GM19463 (cell line): ENCODE results near the gene IRF1.
A peak's percentile ranks its signal among the peaks of the same experiment; 100 is the strongest.

Source experiments
- ATAC-seq: cut with Tn5 transposase; IDR thresholded peaks from one replicate; pipeline ENCODE4 v1.9.1; 2021; ENCODE audit warnings: mild to moderate bottlenecking, moderate library complexity; ENCODE audit not compliant: unreplicated experiment

IRF1 gene

DNA sequence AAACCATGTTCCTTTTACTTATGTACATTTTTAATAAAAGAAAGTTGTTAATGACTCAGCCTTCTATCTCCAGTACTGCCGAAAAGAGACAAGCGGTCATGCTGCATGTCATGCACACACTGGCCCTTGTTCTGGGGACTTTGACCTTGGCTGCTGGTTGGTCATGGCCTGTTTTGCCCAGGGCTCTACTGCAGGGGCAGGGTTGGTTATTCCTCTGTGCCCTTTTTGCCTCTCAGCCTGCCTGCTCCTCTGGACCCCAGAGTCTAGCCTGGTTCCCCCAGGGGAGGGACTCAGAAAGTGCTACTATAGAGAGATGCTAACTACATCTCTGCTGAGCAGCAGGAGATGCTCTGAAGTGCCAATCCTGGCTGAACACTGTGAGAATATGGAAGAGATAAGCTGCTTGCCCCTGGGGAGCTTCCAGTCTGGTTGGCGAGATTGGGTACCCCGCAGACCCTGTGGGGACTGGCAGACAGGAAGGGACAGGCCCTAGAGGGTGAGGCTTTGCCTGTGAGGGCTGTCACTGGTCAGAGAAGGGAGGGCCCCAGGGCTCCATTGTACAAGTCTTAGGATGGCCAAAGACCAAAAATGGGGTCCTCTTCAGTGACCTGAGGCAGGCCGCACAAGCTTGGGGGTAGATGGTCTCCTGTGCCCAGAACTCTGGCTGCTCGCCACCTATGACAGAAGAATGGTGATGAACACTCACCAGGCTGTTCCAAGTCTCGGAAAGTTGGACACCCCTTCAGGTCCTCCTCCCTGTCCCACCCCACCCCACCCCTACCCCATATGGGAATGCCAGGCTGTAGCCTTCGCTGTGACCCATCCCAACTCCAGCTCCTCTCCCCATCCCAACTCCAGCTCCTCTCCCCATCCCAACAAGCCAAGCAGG is 14.3 kb downstream of the IRF1 start:
- no peak for ATAC-seq

DNA sequence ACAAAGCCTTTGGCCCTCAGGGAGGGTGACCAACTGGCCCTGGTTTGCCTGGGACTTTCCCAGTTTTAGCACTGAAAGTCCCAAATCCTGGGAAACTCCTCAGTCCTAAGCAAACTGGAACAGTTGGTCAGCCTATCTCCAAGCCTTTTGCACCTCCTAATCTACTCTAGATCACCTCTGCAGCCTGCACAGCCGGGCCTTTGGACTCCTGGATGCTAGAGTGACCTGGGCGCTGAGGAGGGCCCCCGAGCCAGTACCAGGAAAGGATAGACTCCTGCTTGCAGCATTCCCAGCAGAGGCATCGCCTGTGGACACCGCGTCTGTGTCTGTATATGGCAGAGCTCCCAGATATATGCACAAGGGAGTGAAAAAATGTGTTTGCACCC is 15.1 kb downstream of the IRF1 start:
- ATAC-seq = no peak

DNA sequence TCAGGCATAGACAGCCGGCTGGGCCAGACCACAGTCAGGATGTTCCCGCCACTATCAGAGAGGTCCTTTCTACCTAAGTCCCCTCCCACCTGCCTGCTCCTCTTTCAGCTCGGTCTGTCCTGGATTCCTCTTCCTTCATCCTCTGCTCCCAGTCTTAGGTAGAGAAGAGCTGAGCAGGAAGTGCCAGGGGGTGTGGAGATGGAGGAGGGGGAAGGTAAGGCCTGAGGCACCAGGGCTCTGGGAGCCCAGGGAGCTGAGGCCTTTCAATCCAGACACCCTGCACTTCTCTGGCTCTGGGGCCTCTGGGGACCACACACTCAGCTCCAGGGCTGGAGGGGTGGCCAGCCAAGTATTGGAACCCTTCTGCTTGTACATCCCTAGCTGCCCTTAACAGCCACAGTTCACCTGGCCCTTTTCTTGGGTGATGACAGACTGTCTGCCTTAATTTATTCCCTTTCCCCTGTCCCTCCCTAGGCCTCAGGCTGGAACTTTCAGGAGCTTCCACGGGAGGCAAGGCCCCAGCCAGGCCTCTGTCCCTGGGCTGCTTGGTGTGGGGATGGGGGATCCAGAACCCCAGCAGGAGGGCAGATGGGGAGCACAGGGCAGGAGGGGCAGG is 15.6 kb downstream of the IRF1 start:
- no peak for ATAC-seq

DNA sequence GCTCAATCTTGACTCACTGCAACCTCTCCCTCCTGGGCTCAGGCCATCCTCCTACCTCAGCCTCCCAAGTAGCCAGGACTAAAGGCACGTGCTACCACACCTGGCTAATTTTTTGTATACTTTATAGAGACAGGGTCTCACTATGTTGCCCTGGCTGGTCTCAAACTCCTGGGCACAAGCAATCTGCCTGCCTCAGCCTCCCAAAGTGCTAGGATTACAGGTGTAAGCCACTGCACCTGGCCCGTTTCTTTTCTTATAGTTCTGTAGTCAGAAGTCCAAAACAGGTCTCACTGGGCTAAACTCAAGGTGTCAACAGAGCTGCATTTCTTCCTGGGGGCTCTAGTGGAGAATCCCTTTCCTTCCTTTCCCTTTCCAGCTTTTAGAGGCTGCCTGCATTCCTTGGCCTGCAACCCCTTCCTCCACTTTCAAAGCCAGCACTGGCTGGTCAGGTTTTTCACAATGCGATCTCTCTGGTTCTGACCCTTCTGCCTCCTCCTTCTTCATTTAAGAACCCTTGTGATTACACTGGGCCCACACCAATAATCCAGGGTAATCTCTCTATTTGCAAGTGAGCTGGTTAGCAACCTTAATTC is 16.3 kb downstream of the IRF1 start:
- ATAC-seq = no peak

- ATAC-seq = no peak
These were observed 16.9 kb downstream of the IRF1 start for GRCh38 chr5:132473668-132474067.

DNA sequence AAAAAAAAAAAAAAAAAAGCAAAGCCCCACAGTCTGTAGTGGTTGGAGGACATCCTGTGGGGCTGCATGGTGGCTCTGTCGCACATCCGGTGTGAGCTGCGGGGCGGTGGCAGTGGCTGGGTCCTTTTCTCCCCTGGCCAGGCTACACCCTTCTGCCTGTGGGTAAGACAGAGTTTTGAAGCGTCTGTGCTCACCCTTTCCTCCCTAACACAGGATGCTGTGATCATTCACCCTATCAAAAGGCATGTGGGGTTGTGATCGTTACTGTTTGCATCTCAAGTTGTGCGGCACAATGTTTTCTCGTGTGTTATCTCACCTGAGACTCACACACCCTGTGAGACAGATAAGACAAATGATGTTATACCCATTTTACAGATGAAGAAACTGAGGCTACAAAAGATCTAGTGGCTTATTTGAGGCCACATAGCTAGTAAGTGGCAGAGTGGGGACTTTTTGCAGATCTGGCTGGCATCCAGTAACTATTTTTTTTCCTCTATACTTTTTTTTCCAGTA is 17.5 kb downstream of the IRF1 start:
- peak; percentile 85 for ATAC-seq

DNA sequence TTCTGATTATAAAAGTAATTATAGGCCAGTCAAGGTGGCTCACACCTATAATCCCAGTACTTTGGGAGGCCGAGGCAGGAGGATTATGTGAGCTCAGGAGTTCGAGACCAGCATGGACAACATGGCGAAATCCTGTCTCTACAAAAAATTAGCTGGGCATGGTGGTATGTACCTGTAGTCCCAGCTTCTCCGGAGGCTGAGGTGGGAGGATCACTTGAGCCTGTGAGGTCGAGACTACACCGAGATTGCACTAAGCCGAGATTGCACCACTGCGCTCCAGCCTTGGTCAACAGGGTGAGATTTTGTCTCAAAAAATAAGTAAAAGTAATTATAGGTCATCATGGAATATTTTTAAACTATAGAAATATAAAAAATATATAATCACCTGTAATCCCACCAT is 18.1 kb downstream of the IRF1 start:
- ATAC-seq = no peak

- ATAC-seq = no peak
These were observed 18.6 kb downstream of the IRF1 start for GRCh38 chr5:132471944-132472343.

DNA sequence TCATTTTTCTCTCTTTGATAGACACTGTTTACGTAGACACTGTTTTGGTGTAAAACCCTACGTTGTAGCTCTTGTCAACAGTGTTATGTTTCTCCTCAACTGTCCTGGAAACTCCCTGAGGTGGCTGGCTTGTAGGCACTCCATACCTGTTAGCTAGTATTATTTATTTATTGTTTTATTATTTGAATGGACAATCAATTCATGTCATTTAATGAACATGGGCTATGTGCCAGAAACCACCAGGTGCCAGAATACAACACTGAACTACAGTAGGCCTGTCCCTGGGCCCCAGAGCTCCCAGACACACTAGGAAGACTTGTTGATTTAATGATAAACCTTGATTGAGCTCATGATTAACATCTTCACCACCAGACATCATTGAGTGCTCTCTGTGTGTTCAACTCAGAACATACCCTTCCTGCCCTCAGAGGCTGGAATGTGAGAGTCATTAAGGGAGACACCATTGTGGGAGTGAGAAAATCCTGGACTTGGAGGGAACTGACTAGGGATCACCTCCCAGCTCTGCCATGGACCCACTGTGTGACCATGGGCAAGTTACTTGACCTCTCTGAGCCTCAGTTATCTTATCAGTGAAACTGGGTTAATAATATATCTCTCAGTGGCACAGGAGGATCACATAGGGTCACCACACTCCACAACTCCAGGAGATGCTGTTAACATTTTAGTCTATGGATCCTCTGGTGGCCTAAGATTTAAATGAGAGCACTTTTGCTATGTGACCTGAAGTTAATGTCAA is 19.2 kb downstream of the IRF1 start:
- ATAC-seq = no peak

DNA sequence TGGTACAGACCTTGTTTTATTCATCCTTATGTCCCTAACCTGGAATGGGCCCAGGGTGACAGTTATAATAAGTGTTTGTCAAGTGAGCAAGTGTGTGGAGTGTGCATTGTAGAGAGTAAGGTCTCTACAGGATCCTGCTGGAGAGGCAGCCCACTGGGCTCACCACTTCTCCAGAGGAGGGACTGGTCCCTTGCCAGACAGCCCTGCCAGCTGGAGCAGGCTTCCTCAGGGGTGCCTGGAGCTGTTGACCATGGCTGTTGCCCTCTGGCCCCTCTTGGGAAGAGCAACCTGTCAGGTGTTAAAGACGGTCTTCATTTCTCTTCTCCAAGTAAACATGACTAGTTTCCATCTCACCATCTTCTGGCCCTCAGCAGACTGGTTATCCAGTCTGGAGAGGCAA is 20.0 kb downstream of the IRF1 start:
- ATAC-seq = no peak

- ATAC-seq = no peak
These were observed 20.6 kb downstream of the IRF1 start for GRCh38 chr5:132470010-132470392.

- ATAC-seq = no peak
These were observed 21.1 kb downstream of the IRF1 start for GRCh38 chr5:132469380-132470009.

GRCh38 chr5:132468656-132469379 is 21.8 kb downstream of the IRF1 start:
- ATAC-seq = no peak

GRCh38 chr5:132467287-132467984 is 23.1 kb downstream of the IRF1 start:
- ATAC-seq = peak; percentile 35

DNA sequence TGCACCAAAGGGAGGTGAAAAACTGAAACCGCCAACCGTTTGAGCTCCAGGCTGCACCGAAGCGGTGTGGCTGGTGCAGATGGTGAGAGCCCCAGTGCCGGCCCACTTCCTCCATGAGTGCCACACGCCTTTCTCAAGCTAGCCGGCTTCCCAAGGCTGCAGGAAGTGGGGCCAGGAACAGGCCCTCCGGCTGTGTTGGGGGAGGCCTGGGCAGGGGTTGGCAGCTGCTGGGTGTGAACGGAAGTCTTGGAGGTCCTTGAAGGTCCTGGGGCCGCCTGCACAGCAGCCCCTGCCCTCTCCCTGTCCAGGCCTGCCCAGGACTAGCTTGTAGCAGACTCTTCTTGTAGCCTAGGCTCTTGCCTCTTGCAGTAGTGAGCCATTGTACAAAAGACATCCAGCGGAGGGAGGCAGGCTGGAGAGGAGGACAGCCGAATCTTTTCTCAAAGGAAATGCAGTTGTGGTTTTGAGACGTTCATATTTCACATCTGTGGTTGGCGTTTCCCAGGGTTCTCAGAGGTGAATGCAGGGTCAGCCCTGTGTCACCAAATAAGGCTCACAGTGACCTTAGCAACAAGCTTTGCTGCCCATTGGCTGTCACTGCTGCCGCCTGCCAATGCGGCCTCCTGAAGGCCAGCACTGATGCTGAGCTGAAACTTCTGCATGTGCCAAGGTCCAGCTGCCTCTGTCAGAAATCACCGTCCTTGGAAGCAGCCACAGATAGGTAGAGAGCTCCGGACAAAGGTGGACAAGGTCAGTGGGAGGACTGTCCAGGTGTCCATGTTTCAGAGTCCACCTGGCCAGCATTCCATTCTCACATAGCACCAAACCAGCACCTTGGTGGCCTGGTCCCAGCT is 23.9 kb downstream of the IRF1 start:
- ATAC-seq = peak; percentile 61

DNA sequence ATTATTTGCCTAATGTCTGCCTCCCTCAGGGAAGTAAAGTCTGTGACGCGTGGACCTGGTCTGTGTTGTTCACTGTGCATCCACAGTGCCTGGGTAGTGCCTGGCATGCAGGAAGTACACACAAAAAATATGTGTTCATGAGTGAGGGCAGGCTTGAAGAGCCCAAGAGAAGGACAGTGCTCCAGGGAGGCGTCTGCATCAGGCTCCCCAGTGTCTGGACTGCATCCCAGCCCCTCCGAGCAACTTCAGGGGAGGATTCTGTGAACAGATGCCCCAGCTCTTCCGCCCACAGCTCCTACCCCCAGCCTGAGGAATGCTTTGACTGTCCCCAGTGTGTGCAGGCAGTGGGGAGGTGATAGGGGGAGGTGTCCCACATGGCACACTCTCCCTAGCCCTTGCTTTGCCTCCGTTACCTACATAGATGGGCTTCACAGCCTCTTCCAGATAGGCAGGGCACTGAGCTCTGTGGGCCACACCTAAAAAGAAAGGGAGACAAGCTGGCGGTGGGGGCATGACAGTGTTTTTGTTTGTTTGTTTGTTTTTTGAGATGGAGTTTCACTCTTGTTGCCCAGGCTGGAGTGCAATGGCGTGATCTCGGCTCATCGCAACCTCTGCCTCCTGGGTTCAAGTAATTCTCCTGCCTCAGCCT is 25.4 kb downstream of the IRF1 start:
- no peak for ATAC-seq

- no peak for ATAC-seq
These were observed 26.2 kb downstream of the IRF1 start for GRCh38 chr5:132464156-132464939.
